SU-DHL-6 (cell line): ENCODE measurements around the gene WSCD2.

Experiments used
- H2AFZ ChIP-seq: fragments of 200-600 bp; sonication (generic); 2 replicates; pipeline ENCODE4 v1.6.1; 2014; ENCODE audit warnings: low read depth, mild to moderate bottlenecking, moderate library complexity, mixed read lengths, antibody characterized with exemption, low read length; ENCODE audit not compliant: severe bottlenecking
- H3F3A ChIP-seq: fragments of 200-600 bp; shearing (Covaris generic); 2 replicates; pipeline ENCODE4 v1.6.0; 2016; ENCODE audit warnings: antibody characterized with exemption, mild to moderate bottlenecking; ENCODE audit not compliant: insufficient read depth
- H3K27ac ChIP-seq: fragments of 200-600 bp; sonication (generic); 2 replicates; pipeline ENCODE4 v1.5.1; 2016; ENCODE audit warnings: low read depth, mild to moderate bottlenecking, low read length, moderate library complexity, mixed read lengths
- H3K27me3 ChIP-seq: fragments of 200-600 bp; sonication (generic), shearing (Covaris generic); 2 replicates; pipeline ENCODE4 v1.6.0; 2014; ENCODE audit warnings: mild to moderate bottlenecking, low read length
- H3K36me3 ChIP-seq: fragments of 200-600 bp; sonication (generic); 2 replicates; pipeline ENCODE4 v1.6.1; 2014; ENCODE audit warnings: mild to moderate bottlenecking, low read length, mixed read lengths
- H3K4me2 ChIP-seq: fragments of 300-600, 200-600 bp; shearing (Covaris generic), sonication (generic); 2 replicates; pipeline ENCODE4 v1.6.0; 2014; ENCODE audit warnings: low read length, low read depth, mild to moderate bottlenecking; ENCODE audit not compliant: poor library complexity, severe bottlenecking
- H3K4me3 ChIP-seq: fragments of 200-600 bp; sonication (generic); 2 replicates; pipeline ENCODE4 v1.5.1; 2014; ENCODE audit warnings: antibody characterized with exemption, low read length, mild to moderate bottlenecking, mixed read lengths; ENCODE audit not compliant: insufficient read depth, poor library complexity, severe bottlenecking
- H3K79me2 ChIP-seq: fragments of 200-600 bp; sonication (generic); 2 replicates; pipeline ENCODE4 v1.6.1; 2014; ENCODE audit warnings: mild to moderate bottlenecking, low read length, moderate library complexity; ENCODE audit not compliant: insufficient read depth
- H3K9ac ChIP-seq: fragments of 200-600 bp; sonication (generic); 2 replicates; pipeline ENCODE4 v1.7.0; 2014; ENCODE audit warnings: mild to moderate bottlenecking, low read length
- H3K9me2 ChIP-seq: fragments of 200-600 bp; sonication (generic); replicated peaks from 2 replicates; pipeline ENCODE4 v1.6.1; 2014; ENCODE audit warnings: low read length; ENCODE audit not compliant: insufficient read depth
- H3K9me3 ChIP-seq: fragments of 200-600 bp; sonication (generic); 2 replicates; pipeline ENCODE4 v1.6.1; 2014; ENCODE audit warnings: low read length, mixed read lengths; ENCODE audit not compliant: insufficient read depth
- H4K20me1 ChIP-seq: fragments of 200-600 bp; sonication (generic); 2 replicates; pipeline ENCODE4 v1.6.1; 2014; ENCODE audit warnings: low read depth, mild to moderate bottlenecking, antibody characterized with exemption, low read length, moderate library complexity, mixed read lengths
- CTCF ChIP-seq: fragments of 200-600 bp; sonication (generic); IDR thresholded peaks from one replicate; pipeline ENCODE4 v1.5.1; 2017; ENCODE audit warnings: antibody characterized with exemption, mild to moderate bottlenecking, low read length, moderate library complexity; ENCODE audit not compliant: insufficient read depth, poor library complexity, severe bottlenecking
- EZH2phosphoT487 ChIP-seq: fragments of 200-600 bp; sonication (generic), shearing (Covaris generic); conservative IDR thresholded peaks from 2 replicates; pipeline ENCODE4 v1.6.1; 2018; ENCODE audit warnings: mild to moderate bottlenecking, antibody characterized with exemption, low read length, moderate library complexity, mixed read lengths

WSCD2 gene

GRCh38 chr12:108116699-108117098, 12.4 kb upstream of the WSCD2 start:
- Histone ChIP-seq H3K9ac (no peak overlapping the region), H3K36me3 (no peaks in the 10 kb centered on the region), H2AFZ (no peak overlapping the region), H4K20me1 (no peaks in the 10 kb centered on the region), H3K9me3 (no peaks in the 10 kb centered on the region), H3K4me3 (no peak overlapping the region), H3F3A (no peaks in the 10 kb centered on the region), H3K27me3 (0 out of 2 replicates have a peak, but pooled peaks cover 4% of the 10 kb centered on the region), H3K9me2 (no peaks in the 10 kb centered on the region), H3K79me2 (no peaks in the 10 kb centered on the region), H3K27ac (no peak overlapping the region), H3K4me2 (no peak overlapping the region)
- no peak for TF ChIP-seq EZH2phosphoT487
- TF ChIP-seq CTCF, result no peak

- H3K4me3 ChIP-seq, result no peak overlapping the region
- H3F3A ChIP-seq, result no peaks in the 10 kb centered on the region
- no peak overlapping the region for H3K9ac ChIP-seq
- H3K9me3 ChIP-seq, result no peaks in the 10 kb centered on the region
- no peak overlapping the region for H3K27ac ChIP-seq
- no peaks in the 10 kb centered on the region for H3K79me2 ChIP-seq
- H4K20me1 ChIP-seq, result no peaks in the 10 kb centered on the region
- no peaks in the 10 kb centered on the region for H3K36me3 ChIP-seq
- TF ChIP-seq CTCF, result no peak
- TF ChIP-seq EZH2phosphoT487, result no peak
- H3K9me2 ChIP-seq, result no peaks in the 10 kb centered on the region
- H2AFZ ChIP-seq, result no peak overlapping the region
- H3K4me2 ChIP-seq, result no peak overlapping the region
- 0 out of 2 replicates have a peak, but pooled peaks cover 4% of the 10 kb centered on the region for H3K27me3 ChIP-seq
These were observed 11.8 kb upstream of the WSCD2 start for GRCh38 chr12:108117163-108117849.

- Histone ChIP-seq H3K27ac (no peak overlapping the region), H3K36me3 (no peaks in the 10 kb centered on the region), H3K79me2 (no peaks in the 10 kb centered on the region), H3F3A (no peaks in the 10 kb centered on the region), H3K4me2 (no peak overlapping the region), H4K20me1 (no peaks in the 10 kb centered on the region), H3K27me3 (0 out of 2 replicates have a peak, but pooled peaks cover 4% of the 10 kb centered on the region), H3K9me2 (no peaks in the 10 kb centered on the region), H3K4me3 (no peak overlapping the region), H3K9me3 (no peaks in the 10 kb centered on the region), H3K9ac (no peak overlapping the region), H2AFZ (no peak overlapping the region)
- TF ChIP-seq CTCF, result no peak
These were observed 11.2 kb upstream of the WSCD2 start for GRCh38 chr12:108117902-108118301.
